Left lung (tissue), 10 donors: ENCODE results near the gene C6orf15. TPM values are rescaled to one million over a fixed set of nuclear protein-coding genes. Genes with fewer than 3 reads are reported as not detected.
A peak's percentile ranks its signal among the peaks of the same experiment; 100 is the strongest.

Source experiments
- ATAC-seq: fragments of 200-7000 bp; cut with Tn5 transposase; one replicate; pipeline ENCODE4 v1.9.1; 2020; ENCODE audit warnings: moderate library complexity
- DNase-seq, 4 donors: peaks; one replicate each; pipeline ENCODE4 v3.0.0-alpha.2; 2013 to 2020
- H3K27ac ChIP-seq, 2 donors: fragments of 200-600 bp; sonication (generic) in 1 of 2; one replicate each; pipeline versions ENCODE4 v1.5.0 to v1.8.0; 2020 to 2021
- H3K27me3 ChIP-seq, 2 donors: fragments of 200-600 bp; sonication (generic) in 1 of 2; one replicate each; pipeline versions ENCODE4 v1.5.0 to v1.8.0; 2020 to 2021
- H3K36me3 ChIP-seq, 2 donors: fragments of 200-600 bp; sonication (generic) in 1 of 2; one replicate each; pipeline versions ENCODE4 v1.5.0 to v1.8.0; 2020 to 2021
- H3K4me1 ChIP-seq, 2 donors: fragments of 200-600 bp; one replicate each; pipeline ENCODE4 v1.8.0; 2021
- H3K4me3 ChIP-seq, 2 donors: fragments of 200-600 bp; sonication (generic) in 1 of 2; one replicate each; pipeline versions ENCODE4 v1.5.0 to v1.8.0; 2020 to 2021; ENCODE audit warnings: mild to moderate bottlenecking in 1 of 2
- H3K9me3 ChIP-seq, 2 donors: fragments of 200-600 bp; sonication (generic) in 1 of 2; one replicate each; pipeline versions ENCODE4 v1.5.0 to v1.8.0; 2020 to 2021
- intact Hi-C, 2 donors: fragments of 100-400 bp; cut with DNase I; formaldehyde crosslinking; loops; one replicate each; pipeline versions ENCODE4 v1.11.2 to v1.14.2; 2022
- polyA plus RNA-seq, 6 donors: library from polyadenylated mRNA; unstranded; fragments of 120-200 nt; gene quantifications; one replicate each; pipeline ENCODE4 v1.2.1, GENCODE V29; 2013; ENCODE audit not compliant: insufficient read length in 6 of 6
- total RNA-seq, 2 donors: library from RNA; stranded (reverse); fragmentation: NEBNext Ultra II Directional; extraction: Animal tissue kit (Norgen Biotek cat#: 25700); gene quantifications; one replicate each; pipeline ENCODE4 v1.2.1, GENCODE V29; 2021
- TF ChIP-seq, protein P1 (sequence below), 2 donors: fragments of 200-600 bp; sonication (generic) in 1 of 2; IDR thresholded peaks; one replicate each; pipeline versions ENCODE4 v1.5.0 to v1.8.0; 2021; ENCODE audit warnings: antibody characterized with exemption in 2 of 2
- donor health status: DM: no; HTN: yes; CAD: no.
- donor health status: DM: no; HTN: no; CAD: no.

C6orf15 gene
- total and polyA plus RNA-seq, 8 donors, result not detected

DNA sequence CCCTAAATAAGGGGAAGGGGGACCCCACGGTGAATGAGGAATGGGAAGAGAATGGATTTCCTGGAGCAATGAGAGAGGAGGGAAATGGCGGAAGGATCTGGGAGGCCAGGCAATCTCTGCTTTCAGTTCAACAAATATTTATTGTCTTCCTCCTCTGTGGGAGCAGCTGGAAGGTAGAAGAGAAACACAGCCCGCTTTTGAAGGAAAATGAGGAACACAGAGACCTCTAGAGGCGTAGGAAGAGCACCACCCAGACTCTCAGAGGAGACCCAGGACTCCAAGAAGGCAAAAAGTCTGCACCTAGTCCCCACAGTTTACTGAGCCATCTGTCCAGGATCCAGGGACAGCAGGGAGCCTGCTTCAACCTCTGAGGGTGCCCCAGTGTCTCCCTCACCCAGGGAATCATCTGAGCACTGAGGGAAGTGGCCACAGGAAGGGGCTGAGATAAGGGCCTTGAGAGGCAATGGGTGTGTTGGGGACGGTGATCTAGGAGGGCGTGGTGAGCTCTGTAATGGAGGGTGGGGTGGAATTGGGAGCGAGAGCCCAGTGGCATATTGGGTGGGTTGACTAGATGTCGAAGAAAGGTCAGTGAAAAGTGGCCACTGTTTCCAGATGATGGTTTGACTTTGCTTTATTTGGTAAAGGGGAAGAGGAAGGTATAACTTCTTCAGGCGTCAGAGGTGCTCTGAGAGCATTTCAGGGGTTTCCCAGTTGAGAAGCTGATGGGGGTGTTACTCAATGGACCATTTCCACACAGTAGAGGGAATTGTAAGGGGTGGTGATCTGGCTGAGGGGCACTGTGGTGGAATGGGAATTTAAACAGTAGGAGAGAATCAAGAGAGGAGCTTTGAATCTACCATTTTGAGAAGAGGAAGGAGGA, 2.8 kb upstream of the C6orf15 start:
- ATAC-seq, result peak; percentile 68
- intact Hi-C loops, result no loop called here

DNA sequence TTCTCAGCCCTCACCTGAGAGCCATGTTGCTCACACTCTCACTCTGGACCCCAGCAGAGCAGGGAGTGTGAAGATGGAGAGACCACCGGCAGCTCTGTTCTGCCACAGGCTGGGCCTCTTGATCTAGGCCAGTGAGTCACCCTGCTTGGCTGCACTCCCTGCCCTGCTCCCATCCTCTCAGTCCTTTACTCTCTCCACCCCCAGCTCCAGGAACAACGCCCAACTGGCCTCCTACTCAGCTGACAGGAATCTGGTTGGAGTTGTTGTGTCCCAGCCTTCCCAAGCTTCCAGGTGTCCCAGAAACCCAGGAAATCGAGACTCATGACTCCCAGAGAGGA, 2.1 kb upstream of the C6orf15 start, which contains the start of gene PSORS1C1:
TSS of gene PSORS1C1 (plus strand) at position 260 of the 338 bp plus-strand sequence. CDS start 14,833 bp downstream, outside the sequence.
- peak in 2 of 4 donors; percentile 84 to 89 for DNase-seq
- Histone ChIP-seq H3K27me3 (peaks cover 0 to 3% of the 10 kb centered on the region in 2 donors), H3K4me3 (no peak within 1 kb of the TSS), H3K27ac (peak within 1 kb of the TSS; percentile 63 to 65), H3K4me1 (peaks cover 11 to 22% of the 10 kb centered on the region in 2 donors), H3K9me3 (no peaks in the 10 kb centered on the region), H3K36me3 (no peaks in the 10 kb centered on the region)
- intact Hi-C loops, result no loop called here
- peak; percentile 95 for ATAC-seq
- TF ChIP-seq, protein P1, sequence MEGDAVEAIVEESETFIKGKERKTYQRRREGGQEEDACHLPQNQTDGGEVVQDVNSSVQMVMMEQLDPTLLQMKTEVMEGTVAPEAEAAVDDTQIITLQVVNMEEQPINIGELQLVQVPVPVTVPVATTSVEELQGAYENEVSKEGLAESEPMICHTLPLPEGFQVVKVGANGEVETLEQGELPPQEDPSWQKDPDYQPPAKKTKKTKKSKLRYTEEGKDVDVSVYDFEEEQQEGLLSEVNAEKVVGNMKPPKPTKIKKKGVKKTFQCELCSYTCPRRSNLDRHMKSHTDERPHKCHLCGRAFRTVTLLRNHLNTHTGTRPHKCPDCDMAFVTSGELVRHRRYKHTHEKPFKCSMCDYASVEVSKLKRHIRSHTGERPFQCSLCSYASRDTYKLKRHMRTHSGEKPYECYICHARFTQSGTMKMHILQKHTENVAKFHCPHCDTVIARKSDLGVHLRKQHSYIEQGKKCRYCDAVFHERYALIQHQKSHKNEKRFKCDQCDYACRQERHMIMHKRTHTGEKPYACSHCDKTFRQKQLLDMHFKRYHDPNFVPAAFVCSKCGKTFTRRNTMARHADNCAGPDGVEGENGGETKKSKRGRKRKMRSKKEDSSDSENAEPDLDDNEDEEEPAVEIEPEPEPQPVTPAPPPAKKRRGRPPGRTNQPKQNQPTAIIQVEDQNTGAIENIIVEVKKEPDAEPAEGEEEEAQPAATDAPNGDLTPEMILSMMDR (IDR thresholded peaks at IDR 0.05), result no peak

More for the DNA sequence above, 2.8 kb upstream of the C6orf15 start:
- peaks cover 11 to 22% of the 10 kb centered on the region in 2 donors for H3K4me1 ChIP-seq
- no peaks in the 10 kb centered on the region for H3K9me3 ChIP-seq
- H3K36me3 ChIP-seq, result no peaks in the 10 kb centered on the region
- DNase-seq, result no peak
- H3K27ac ChIP-seq, result peak overlapping the region; percentile 63 to 65
- TF ChIP-seq, protein P1 (IDR thresholded peaks at IDR 0.05), result no peak
- no peak overlapping the region for H3K4me3 ChIP-seq
- H3K27me3 ChIP-seq, result no peaks in the 10 kb centered on the region

DNA sequence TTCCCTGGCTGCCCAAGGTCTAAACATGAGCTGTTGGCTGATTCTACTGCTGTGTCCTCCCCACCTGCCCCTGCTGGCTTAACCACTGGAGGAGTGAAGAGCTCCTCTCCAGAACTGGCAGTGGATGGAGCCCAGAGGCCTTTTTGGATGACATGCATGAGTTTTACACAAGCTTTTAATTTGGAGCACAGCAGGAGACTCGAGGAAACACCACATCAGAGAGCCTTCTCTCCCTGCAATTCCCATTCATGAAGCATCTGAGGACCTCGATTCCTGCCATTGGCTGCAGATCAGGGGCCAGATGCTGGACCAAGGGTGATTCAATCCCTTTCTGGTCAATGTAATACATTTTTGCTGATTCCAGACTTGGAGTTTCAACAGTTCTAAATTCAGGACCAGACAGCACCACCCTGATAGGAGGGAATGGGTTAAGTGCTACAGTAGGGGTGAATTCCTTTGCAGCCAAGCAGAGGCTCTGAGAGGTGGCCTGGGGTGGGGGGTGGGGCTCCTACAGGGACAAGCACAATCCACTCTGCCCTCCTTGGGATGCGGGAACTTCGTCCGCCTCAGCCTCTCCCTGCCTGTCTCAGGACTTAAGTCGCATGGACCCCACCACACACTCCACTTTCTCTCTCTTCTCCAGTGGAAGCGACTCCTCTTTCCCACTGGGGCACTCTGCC, 1.6 kb upstream of the C6orf15 start:
- peaks cover 11 to 22% of the 10 kb centered on the region in 2 donors for H3K4me1 ChIP-seq
- H3K27ac ChIP-seq, result peak overlapping the region; percentile 63 to 65
- no peaks in the 10 kb centered on the region for H3K9me3 ChIP-seq
- intact Hi-C loops, result no loop called here
- no peaks in the 10 kb centered on the region for H3K36me3 ChIP-seq
- H3K27me3 ChIP-seq, result peaks cover 0 to 3% of the 10 kb centered on the region in 2 donors
- no peak for DNase-seq
- ATAC-seq, result peak; percentile 32
- H3K4me3 ChIP-seq, result no peak overlapping the region
- TF ChIP-seq, protein P1 (IDR thresholded peaks at IDR 0.05), result no peak

DNA sequence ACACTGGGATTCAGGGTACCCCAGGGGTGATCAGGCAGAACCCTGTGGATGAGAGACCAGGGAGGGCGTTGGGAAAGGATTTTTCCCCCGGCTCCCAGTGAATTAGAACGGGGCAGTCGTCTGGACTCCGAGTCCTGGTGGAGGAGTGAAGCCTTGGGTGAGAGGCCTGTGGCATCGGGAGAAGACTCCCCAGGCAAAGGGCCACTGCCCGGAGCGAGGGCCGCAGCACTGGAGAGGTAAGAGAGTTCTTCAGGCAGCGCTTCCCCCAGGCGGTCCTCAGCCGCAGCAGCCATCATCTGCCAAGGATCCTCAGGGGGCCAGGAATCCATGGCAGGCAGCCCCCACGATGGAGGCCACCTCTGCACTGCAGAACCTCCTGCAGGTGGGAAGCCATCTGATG, 663 bp downstream of the C6orf15 start:
- Histone ChIP-seq H3K36me3 (no peaks in the 10 kb centered on the region), H3K9me3 (no peaks in the 10 kb centered on the region), H3K27ac (no peak overlapping the region), H3K27me3 (peaks cover 0 to 3% of the 10 kb centered on the region in 2 donors), H3K4me1 (peaks cover 11 to 22% of the 10 kb centered on the region in 2 donors), H3K4me3 (no peak overlapping the region)
- TF ChIP-seq, protein P1 (IDR thresholded peaks at IDR 0.05), result no peak
- no peak for ATAC-seq
- no peak for DNase-seq
- intact Hi-C loops, result no loop called here
